Tibial nerve (tissue), 4 donors: Measurements from ENCODE around the gene TIMM21. TPM values are rescaled to one million over a fixed set of nuclear protein-coding genes. Genes with fewer than 3 reads are reported as not detected.

ENCODE experiments used
- DNase-seq, 2 donors: peaks; one replicate each; pipeline ENCODE4 v3.0.0-alpha.2; 2019; ENCODE audit warnings: low spot score in 2 of 2
- H3K27ac ChIP-seq, 4 donors: fragments of 200-600 bp; sonication (generic) in 3 of 4; one replicate each; pipeline ENCODE4 v1.5.1; 2017 to 2019; ENCODE audit warnings: mild to moderate bottlenecking in 1 of 4
- H3K27me3 ChIP-seq, 2 donors: fragments of 200-600 bp; sonication (generic) in 1 of 2; one replicate each; pipeline versions ENCODE4 v1.5.1 to v1.6.0; 2017 to 2019
- H3K36me3 ChIP-seq, 3 donors: fragments of 200-600 bp; sonication (generic); one replicate each; pipeline ENCODE4 v1.5.1; 2018 to 2019
- H3K4me1 ChIP-seq, 4 donors: fragments of 200-600 bp; sonication (generic) in 3 of 4; one replicate each; pipeline ENCODE4 v1.5.1; 2017 to 2019
- H3K4me3 ChIP-seq, 4 donors: fragments of 200-600 bp; sonication (generic) in 3 of 4; one replicate each; pipeline ENCODE4 v1.5.1; 2017 to 2019; ENCODE audit warnings: mild to moderate bottlenecking in 1 of 4, moderate library complexity in 1 of 4
- H3K9me3 ChIP-seq, 4 donors: fragments of 200-600 bp; sonication (generic) in 3 of 4; one replicate each; pipeline ENCODE4 v1.5.1; 2017 to 2019
- CTCF ChIP-seq, 5 experiments: fragments of 200-600 bp in 3 of 5; fragments of 450-650 bp in 2 of 5; sonication (generic) in 3 of 5; IDR thresholded peaks; one replicate each; pipeline ENCODE4 v1.5.1; 2016 to 2019; ENCODE audit warnings: antibody characterized with exemption in 5 of 5, mild to moderate bottlenecking in 3 of 5, moderate library complexity in 2 of 5
- EP300 ChIP-seq, 2 donors: sonication (generic); formaldehyde crosslinking; IDR thresholded peaks; one replicate each; pipeline ENCODE4 v1.6.1; 2017; ENCODE audit warnings: antibody characterized with exemption in 2 of 2, mild to moderate bottlenecking in 1 of 2
- POLR2A ChIP-seq, 2 donors: fragments of 450-650 bp; IDR thresholded peaks; one replicate each; pipeline ENCODE4 v1.6.1; 2017; ENCODE audit warnings: antibody characterized with exemption in 2 of 2, mild to moderate bottlenecking in 2 of 2, moderate library complexity in 2 of 2
- WGBS, 2 donors: methylation state at CpG; one replicate each; pipeline ENCODE4 v1.1.5; 2018; 5-methylcytosine and 5-hydroxymethylcytosine counted together
- total RNA-seq, 4 donors: library from RNA; depleted of rRNA; stranded (reverse); fragments of >200 nt; gene quantifications; one replicate each; pipeline ENCODE4 v1.1.0, GENCODE V29; 2016

The TIMM21 gene
- total RNA-seq, 4 donors from 2014 or later, result 28.0 to 58.3 (median 33.6) TPM

GRCh38 chr18:74114116-74114515 lies 34.2 kb upstream of the TIMM21 start:
- no peaks in the 10 kb centered on the region for H3K4me1 ChIP-seq
- no peaks in the 10 kb centered on the region for H3K27me3 ChIP-seq
- WGBS, 2 donors, result 44% methylated on average over 1 of the region's 1 CpG
- no peak overlapping the region for H3K27ac ChIP-seq
- DNase-seq, result no peak
- H3K4me3 ChIP-seq, result no peak overlapping the region
- peaks cover 0 to 17% (median 0%) of the 10 kb centered on the region in 4 donors for H3K9me3 ChIP-seq
- no peaks in the 10 kb centered on the region for H3K36me3 ChIP-seq
- TF ChIP-seq EP300 (IDR thresholded peaks at IDR 0.05) (no peak), CTCF (IDR thresholded peaks at IDR 0.05) (no peak), POLR2A (IDR thresholded peaks at IDR 0.05) (no peak)

GRCh38 chr18:74115046-74115445 lies 33.3 kb upstream of the TIMM21 start:
- no peak for DNase-seq
- H3K4me3 ChIP-seq, result no peak overlapping the region
- no peaks in the 10 kb centered on the region for H3K27me3 ChIP-seq
- H3K27ac ChIP-seq, result no peak overlapping the region
- WGBS, 2 donors, result 60 to 67% methylated on average over 4 of the region's 4 CpGs
- peaks cover 0 to 16% (median 0%) of the 10 kb centered on the region in 4 donors for H3K9me3 ChIP-seq
- no peaks in the 10 kb centered on the region for H3K4me1 ChIP-seq
- no peak for TF ChIP-seq CTCF (IDR thresholded peaks at IDR 0.05)
- TF ChIP-seq POLR2A (IDR thresholded peaks at IDR 0.05), result no peak
- no peak for TF ChIP-seq EP300 (IDR thresholded peaks at IDR 0.05)
- no peaks in the 10 kb centered on the region for H3K36me3 ChIP-seq

- no peaks in the 10 kb centered on the region for H3K36me3 ChIP-seq
- H3K4me1 ChIP-seq, result no peaks in the 10 kb centered on the region
- no peaks in the 10 kb centered on the region for H3K27me3 ChIP-seq
- TF ChIP-seq EP300 (IDR thresholded peaks at IDR 0.05), result no peak
- peak; percentile 30 to 46 (median 43) for TF ChIP-seq CTCF (IDR thresholded peaks at IDR 0.05)
- H3K4me3 ChIP-seq, result no peak overlapping the region
- peak in 1 of 2 donors; percentile 42 for DNase-seq
- H3K9me3 ChIP-seq, result peaks cover 0 to 15% (median 0%) of the 10 kb centered on the region in 4 donors
- 27 to 35% methylated on average over 9 of the region's 9 CpGs for WGBS, 2 donors
- no peak overlapping the region for H3K27ac ChIP-seq
Observed at GRCh38 chr18:74116633-74117554, 31.4 kb upstream of the TIMM21 start.

GRCh38 chr18:74123200-74123599 lies 25.1 kb upstream of the TIMM21 start:
- no peak overlapping the region for H3K27ac ChIP-seq
- H3K36me3 ChIP-seq, result no peaks in the 10 kb centered on the region
- H3K27me3 ChIP-seq, result no peaks in the 10 kb centered on the region
- WGBS, 2 donors, result 92 to 94% methylated on average over 6 of the region's 6 CpGs
- H3K9me3 ChIP-seq, result no peaks in the 10 kb centered on the region
- H3K4me1 ChIP-seq, result no peaks in the 10 kb centered on the region
- no peak overlapping the region for H3K4me3 ChIP-seq
- no peak for TF ChIP-seq EP300 (IDR thresholded peaks at IDR 0.05)
- no peak for TF ChIP-seq CTCF (IDR thresholded peaks at IDR 0.05)
- TF ChIP-seq POLR2A (IDR thresholded peaks at IDR 0.05), result no peak
- no peak for DNase-seq

- TF ChIP-seq POLR2A (IDR thresholded peaks at IDR 0.05) (no peak), EP300 (IDR thresholded peaks at IDR 0.05) (no peak), CTCF (IDR thresholded peaks at IDR 0.05) (no peak)
- Histone ChIP-seq H3K4me1 (no peaks in the 10 kb centered on the region), H3K36me3 (no peaks in the 10 kb centered on the region), H3K9me3 (no peaks in the 10 kb centered on the region), H3K27ac (no peak overlapping the region), H3K27me3 (no peaks in the 10 kb centered on the region), H3K4me3 (no peak overlapping the region)
- WGBS, 2 donors, result 71 to 78% methylated on average over 1 of the region's 1 CpG
- no peak for DNase-seq
Observed at GRCh38 chr18:74124642-74125041, 23.7 kb upstream of the TIMM21 start.
